ENCODE measurements around the gene RPL9.

- TF ChIP-seq POLR2A (IDR thresholded peaks at IDR 0.05), result no peak
- TF ChIP-seq, protein P1, sequence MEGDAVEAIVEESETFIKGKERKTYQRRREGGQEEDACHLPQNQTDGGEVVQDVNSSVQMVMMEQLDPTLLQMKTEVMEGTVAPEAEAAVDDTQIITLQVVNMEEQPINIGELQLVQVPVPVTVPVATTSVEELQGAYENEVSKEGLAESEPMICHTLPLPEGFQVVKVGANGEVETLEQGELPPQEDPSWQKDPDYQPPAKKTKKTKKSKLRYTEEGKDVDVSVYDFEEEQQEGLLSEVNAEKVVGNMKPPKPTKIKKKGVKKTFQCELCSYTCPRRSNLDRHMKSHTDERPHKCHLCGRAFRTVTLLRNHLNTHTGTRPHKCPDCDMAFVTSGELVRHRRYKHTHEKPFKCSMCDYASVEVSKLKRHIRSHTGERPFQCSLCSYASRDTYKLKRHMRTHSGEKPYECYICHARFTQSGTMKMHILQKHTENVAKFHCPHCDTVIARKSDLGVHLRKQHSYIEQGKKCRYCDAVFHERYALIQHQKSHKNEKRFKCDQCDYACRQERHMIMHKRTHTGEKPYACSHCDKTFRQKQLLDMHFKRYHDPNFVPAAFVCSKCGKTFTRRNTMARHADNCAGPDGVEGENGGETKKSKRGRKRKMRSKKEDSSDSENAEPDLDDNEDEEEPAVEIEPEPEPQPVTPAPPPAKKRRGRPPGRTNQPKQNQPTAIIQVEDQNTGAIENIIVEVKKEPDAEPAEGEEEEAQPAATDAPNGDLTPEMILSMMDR (IDR thresholded peaks at IDR 0.05), result peak in 5 of 7 experiments; percentile 76 to 86 (median 82)
Measured at GRCh38 chr4:39469429-39470077, 10.8 kb upstream of the RPL9 start.
